ENCODE results near the gene LETM1.

GRCh38 chr4:1882850-1883271 lies 26.9 kb upstream of the LETM1 start:
- TF ChIP-seq CTCF (IDR thresholded peaks at IDR 0.05 in 4 of 5, conservative IDR thresholded peaks at IDR 0.05 in 1 of 5) (no peak), POLR2A (IDR thresholded peaks at IDR 0.05) (no peak)

Data from gastrocnemius medialis (tissue), 4 donors.